Bronchial epithelial cell (primary cell): ENCODE data around the gene TMEM143. TPM values are rescaled to one million over a fixed set of nuclear protein-coding genes. Genes with fewer than 3 reads are reported as not detected.

Experiments used
- DNase-seq: peaks from one replicate; pipeline ENCODE4 v3.0.0-alpha.2; 2010; ENCODE audit warnings: low read depth
- FAIRE-seq: peaks from 2 replicates; lab custom pipeline; 2011; peaks lifted over from hg19 to GRCh38; lab: Jason Lieb, UNC
- H3K27me3 ChIP-seq: 2 replicates; pipeline ENCODE4 v1.5.1; 2011; ENCODE audit warnings: low read length; ENCODE audit not compliant: control insufficient read depth, insufficient read depth
- H3K36me3 ChIP-seq: 2 replicates; pipeline ENCODE4 v1.5.1; 2011; ENCODE audit warnings: low read length; ENCODE audit not compliant: control insufficient read depth, insufficient read depth
- H3K4me3 ChIP-seq: 2 replicates; pipeline ENCODE4 v1.5.1; 2011; ENCODE audit warnings: mild to moderate bottlenecking, low read depth, low read length, control low read depth
- total RNA-seq: library from RNA; depleted of rRNA; stranded (reverse); fragments of >200 nt; gene quantifications from 2 replicates; pipeline ENCODE4 v1.2.1, GENCODE V29; 2014
- TF ChIP-seq, protein P1 (sequence below): IDR thresholded peaks from 2 replicates; pipeline ENCODE4 v1.5.1; 2011; ENCODE audit warnings: mild to moderate bottlenecking, moderate library complexity, low read length, control low read depth, inconsistent platforms; ENCODE audit not compliant: insufficient read depth, severe bottlenecking

The TMEM143 gene
- 0.79 and 1.4 TPM in 2 replicates for total RNA-seq

DNA sequence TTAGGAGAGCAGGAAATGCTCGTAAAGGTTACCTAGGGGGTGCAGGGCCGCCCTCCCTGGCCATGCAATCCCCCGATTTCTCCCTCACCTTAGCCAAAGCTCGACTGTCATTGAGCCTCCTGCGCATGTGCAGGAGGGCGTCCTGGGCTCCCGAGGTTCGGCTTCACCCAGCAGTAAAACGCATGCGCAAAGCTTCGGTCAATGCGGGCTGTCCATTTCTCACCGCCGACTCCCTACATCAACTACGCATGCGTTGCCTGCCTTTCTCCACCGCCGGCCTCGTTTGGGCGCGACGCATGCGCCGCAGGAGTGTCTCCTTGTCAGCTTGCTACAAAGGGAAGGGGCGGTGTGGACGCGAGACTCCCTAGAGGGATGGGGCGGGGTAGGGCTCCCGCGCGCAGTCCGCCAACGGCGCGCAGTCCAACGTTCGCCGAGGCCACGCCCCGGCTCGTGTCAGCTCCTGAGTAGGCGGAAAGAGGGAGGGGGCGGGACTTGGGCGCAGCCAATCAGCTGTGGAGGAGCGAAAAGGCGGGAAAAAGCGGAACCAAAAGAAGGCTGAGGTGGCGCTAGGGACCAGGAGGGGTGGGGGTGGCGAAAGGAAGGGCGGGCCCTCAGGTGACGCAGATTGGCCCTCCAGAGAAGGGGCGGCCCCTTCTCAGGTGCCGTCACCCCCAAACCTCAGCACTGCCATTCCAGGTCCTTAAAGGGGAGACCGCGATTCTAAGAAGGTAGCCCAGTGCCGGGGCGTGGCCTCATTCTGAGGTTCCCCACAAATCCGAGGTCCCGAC lies at the start of gene TMEM143, which contains the start of gene SYNGR4:
Gene TMEM143 (minus strand): TSS at position 131 of the 788 bp plus-strand sequence. CDS start 20 bp downstream, at position 111.
Gene SYNGR4 (plus strand): TSS at position 558 of the 788 bp plus-strand sequence. CDS start 1,476 bp downstream, outside the sequence.
- DNase-seq (peak; percentile 98), FAIRE-seq (peak; percentile 91)
- H3K36me3 ChIP-seq: no peaks in the 10 kb centered on the region
- TF ChIP-seq, protein P1, sequence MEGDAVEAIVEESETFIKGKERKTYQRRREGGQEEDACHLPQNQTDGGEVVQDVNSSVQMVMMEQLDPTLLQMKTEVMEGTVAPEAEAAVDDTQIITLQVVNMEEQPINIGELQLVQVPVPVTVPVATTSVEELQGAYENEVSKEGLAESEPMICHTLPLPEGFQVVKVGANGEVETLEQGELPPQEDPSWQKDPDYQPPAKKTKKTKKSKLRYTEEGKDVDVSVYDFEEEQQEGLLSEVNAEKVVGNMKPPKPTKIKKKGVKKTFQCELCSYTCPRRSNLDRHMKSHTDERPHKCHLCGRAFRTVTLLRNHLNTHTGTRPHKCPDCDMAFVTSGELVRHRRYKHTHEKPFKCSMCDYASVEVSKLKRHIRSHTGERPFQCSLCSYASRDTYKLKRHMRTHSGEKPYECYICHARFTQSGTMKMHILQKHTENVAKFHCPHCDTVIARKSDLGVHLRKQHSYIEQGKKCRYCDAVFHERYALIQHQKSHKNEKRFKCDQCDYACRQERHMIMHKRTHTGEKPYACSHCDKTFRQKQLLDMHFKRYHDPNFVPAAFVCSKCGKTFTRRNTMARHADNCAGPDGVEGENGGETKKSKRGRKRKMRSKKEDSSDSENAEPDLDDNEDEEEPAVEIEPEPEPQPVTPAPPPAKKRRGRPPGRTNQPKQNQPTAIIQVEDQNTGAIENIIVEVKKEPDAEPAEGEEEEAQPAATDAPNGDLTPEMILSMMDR: no peak
- H3K4me3 ChIP-seq: peak within 1 kb of the TSS; percentile 51
- H3K27me3 ChIP-seq: no peaks in the 10 kb centered on the region

DNA sequence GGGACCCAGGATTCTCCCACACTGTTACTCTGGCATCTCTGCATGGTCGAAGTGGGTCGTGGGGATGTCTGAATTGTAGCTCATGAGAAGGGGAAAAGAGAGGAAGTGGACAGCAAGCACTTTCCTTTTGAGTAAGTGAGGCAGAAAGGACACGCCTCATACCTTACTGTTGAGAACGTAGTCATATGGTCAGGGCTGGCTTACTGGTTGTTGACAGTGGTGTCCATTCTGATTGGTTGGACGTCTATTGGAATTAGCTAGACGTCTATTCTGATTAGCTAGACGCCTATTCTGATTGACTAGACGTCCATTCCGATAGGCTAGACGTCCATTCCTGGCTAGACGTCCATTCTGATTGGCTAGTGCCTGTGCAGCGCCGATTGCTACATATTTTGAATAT lies 42.1 kb upstream of the TMEM143 start:
- FAIRE-seq: peak; percentile 86
- TF ChIP-seq, protein P1: no peak
- peak; percentile 49 for DNase-seq
- no peaks in the 10 kb centered on the region for H3K27me3 ChIP-seq
- H3K4me3 ChIP-seq: no peak overlapping the region
- H3K36me3 ChIP-seq: no peaks in the 10 kb centered on the region

DNA sequence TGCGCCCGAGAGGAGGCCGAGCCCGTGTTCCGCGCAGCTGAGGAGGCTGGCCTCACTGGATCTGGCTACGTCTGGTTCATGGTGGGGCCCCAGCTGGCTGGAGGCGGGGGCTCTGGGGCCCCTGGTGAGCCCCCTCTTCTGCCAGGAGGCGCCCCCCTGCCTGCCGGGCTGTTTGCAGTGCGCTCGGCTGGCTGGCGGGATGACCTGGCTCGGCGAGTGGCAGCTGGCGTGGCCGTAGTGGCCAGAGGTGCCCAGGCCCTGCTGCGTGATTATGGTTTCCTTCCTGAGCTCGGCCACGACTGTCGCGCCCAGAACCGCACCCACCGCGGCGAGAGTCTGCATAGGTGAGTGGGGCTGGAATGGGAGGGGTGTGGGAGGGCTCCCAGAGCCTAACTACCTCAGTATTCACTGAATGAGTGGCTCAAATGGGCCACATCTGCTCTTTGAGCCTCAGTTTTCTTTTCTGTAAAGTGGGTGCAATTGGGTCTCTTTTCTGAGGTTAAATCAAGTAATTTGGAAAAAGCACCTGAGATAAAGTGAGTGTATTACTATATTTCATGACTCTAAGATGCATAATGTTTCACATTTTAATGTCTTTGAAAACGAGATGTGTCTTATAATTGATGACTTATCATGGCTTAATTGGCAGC lies 41.4 kb upstream of the TMEM143 start:
- FAIRE-seq (no peak), DNase-seq (no peak)
- Histone ChIP-seq H3K36me3 (no peaks in the 10 kb centered on the region), H3K27me3 (no peaks in the 10 kb centered on the region), H3K4me3 (no peak overlapping the region)
- TF ChIP-seq, protein P1: no peak

DNA sequence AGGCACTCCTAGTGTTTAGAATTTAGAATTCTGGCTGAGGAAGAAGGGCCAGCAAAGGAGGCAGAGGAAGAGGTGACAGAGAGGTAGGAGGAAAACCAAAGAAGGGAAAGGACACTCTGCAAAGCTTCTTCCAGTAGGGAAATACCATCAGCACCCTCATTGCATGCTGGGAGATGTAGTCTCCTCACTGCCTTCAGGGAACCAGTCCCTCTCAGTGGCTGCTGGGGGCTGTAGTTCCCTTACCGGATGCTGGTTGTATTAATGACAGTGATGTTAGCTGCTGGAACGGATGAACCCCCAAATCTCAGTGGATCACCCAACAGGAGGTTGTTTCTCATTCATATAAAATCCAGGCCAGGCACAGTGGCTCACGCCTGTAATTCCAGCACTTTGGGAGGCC lies 39.9 kb upstream of the TMEM143 start:
- Histone ChIP-seq H3K27me3 (no peaks in the 10 kb centered on the region), H3K4me3 (no peak overlapping the region), H3K36me3 (no peaks in the 10 kb centered on the region)
- peak; percentile 66 for DNase-seq
- FAIRE-seq: no peak
- TF ChIP-seq, protein P1: no peak

DNA sequence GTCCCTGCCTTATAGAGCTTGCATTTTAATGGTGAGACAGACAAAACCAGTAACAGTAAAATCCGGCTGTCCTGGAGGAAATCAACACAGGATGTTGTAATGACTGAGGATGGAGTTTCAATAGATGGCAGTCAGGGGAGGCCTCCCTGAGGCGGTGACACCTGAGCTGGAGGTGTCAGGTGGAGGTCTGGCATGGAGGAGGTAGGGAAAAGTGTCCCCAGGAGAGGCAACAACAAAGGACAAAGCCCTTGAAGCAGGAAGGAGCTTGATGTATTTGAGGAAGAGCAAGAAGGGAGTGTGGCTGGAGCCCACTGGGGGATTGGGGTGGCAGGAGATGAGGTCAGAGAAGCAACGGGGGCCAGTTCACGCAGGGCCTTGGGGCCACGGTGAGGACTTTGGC lies 37.5 kb upstream of the TMEM143 start:
- no peak overlapping the region for H3K4me3 ChIP-seq
- TF ChIP-seq, protein P1: no peak
- no peak for FAIRE-seq
- no peaks in the 10 kb centered on the region for H3K36me3 ChIP-seq
- no peak for DNase-seq
- H3K27me3 ChIP-seq: no peaks in the 10 kb centered on the region
